ENCODE measurements around the gene IQCE. TPM values are rescaled to one million over a fixed set of nuclear protein-coding genes. Genes with fewer than 3 reads are reported as not detected.

The IQCE gene
- total RNA-seq, 1 experiment from 2014 or later: 44.8 TPM

DNA sequence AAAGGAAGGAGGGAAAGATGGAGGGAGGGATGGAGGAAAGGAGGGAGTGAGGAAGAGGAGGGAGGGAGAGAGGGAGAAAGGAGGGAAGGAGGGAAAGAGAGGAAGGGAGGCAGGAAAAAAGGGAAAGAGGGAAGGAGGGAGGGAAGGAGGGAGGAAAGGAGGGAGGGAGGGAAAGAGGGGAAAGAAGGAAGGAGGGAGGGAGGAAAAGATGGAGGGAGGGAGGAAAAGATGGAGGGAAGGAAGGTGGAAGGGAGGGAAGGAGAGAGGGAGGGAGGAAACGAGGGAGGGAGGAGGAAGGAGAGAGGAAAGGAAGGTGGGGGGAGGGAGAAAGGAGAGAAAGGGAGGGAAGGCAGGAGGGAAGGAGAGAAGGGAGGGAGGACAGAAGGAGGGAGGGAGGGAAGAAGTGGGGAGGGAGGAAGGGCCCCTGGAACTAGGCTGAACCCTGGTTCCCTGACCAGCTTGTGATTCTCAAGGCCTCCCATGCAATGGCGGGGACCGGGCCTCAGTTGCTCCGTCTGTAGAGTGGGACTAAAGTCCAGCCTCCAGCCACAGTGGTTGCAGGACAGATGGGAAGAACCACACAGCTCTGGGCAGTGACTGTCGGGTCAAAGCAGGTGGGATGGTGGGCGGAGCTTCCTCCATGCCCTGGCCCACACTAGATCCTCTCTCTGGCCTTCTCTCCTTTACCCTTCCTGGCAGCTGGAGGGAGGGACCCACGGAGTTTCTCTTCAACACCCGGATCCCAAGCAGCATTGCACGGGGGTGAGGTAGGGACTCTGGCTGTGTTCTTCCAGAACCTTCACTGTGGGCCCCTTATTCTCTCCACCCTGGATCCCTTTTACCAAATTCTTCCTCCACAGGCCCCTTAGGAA lies 68.7 kb downstream of the IQCE start:
- Histone ChIP-seq H3K27ac (ENCODE audit: low read length) (no peak overlapping the region), H3K27me3 (ENCODE audit: control insufficient read depth, insufficient read depth, low read length) (no peaks in the 10 kb centered on the region), H3K36me3 (ENCODE audit: control insufficient read depth, insufficient read depth, low read length) (no peaks in the 10 kb centered on the region; the same call in 1 of the 2 replicates), H3K4me1 (ENCODE audit: control insufficient read depth, insufficient read depth, low read length) (peaks cover 11% of the 10 kb centered on the region; the same call in 1 of the 2 replicates), H3K4me3 (ENCODE audit: low read depth in 2 of 2, low read length in 2 of 2) (no peak overlapping the region), H3K9me3 (ENCODE audit: control insufficient read depth, insufficient read depth, low read depth, low read length) (no peaks in the 10 kb centered on the region)
- DNase-seq (ENCODE audit: low read depth, low spot score): no peak
- no peak for ATAC-seq
- in situ Hi-C loops (cut with HindIII; ENCODE audit: low pct_unique_long_range_greater_than_20kb, low sequenced_read_pairs): no loop called here
- CTCF ChIA-PET: interaction anchor here (0.7 kb wide), 1 partner anchor 22 kb away, joined by 8 read pairs; no protein-coding TSS in a partner anchor
- BruUV-seq (replicated peaks): no TSS peak
- intact Hi-C loops (cut with micrococcal nuclease; ENCODE audit: unreplicated experiment): no loop called here
- POLR2A ChIA-PET: no interaction called here
- TF ChIP-seq POLR2AphosphoS5 (IDR thresholded peaks at IDR 0.05; ENCODE audit: low read depth, low read length) (no peak), TCF7L2 (IDR thresholded peaks at IDR 0.05; ENCODE audit: low read depth, low read length) (no peak), SIN3A (IDR thresholded peaks at IDR 0.05; ENCODE audit: borderline replicate concordance, insufficient read depth, low read depth, low read length) (no peak)
- TF ChIP-seq, protein P1, sequence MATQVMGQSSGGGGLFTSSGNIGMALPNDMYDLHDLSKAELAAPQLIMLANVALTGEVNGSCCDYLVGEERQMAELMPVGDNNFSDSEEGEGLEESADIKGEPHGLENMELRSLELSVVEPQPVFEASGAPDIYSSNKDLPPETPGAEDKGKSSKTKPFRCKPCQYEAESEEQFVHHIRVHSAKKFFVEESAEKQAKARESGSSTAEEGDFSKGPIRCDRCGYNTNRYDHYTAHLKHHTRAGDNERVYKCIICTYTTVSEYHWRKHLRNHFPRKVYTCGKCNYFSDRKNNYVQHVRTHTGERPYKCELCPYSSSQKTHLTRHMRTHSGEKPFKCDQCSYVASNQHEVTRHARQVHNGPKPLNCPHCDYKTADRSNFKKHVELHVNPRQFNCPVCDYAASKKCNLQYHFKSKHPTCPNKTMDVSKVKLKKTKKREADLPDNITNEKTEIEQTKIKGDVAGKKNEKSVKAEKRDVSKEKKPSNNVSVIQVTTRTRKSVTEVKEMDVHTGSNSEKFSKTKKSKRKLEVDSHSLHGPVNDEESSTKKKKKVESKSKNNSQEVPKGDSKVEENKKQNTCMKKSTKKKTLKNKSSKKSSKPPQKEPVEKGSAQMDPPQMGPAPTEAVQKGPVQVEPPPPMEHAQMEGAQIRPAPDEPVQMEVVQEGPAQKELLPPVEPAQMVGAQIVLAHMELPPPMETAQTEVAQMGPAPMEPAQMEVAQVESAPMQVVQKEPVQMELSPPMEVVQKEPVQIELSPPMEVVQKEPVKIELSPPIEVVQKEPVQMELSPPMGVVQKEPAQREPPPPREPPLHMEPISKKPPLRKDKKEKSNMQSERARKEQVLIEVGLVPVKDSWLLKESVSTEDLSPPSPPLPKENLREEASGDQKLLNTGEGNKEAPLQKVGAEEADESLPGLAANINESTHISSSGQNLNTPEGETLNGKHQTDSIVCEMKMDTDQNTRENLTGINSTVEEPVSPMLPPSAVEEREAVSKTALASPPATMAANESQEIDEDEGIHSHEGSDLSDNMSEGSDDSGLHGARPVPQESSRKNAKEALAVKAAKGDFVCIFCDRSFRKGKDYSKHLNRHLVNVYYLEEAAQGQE (IDR thresholded peaks at IDR 0.05; ENCODE audit: insufficient read depth in 1 of 2, low read depth in 2 of 2, low read length in 1 of 2): no peak
- TF ChIP-seq, protein P2, sequence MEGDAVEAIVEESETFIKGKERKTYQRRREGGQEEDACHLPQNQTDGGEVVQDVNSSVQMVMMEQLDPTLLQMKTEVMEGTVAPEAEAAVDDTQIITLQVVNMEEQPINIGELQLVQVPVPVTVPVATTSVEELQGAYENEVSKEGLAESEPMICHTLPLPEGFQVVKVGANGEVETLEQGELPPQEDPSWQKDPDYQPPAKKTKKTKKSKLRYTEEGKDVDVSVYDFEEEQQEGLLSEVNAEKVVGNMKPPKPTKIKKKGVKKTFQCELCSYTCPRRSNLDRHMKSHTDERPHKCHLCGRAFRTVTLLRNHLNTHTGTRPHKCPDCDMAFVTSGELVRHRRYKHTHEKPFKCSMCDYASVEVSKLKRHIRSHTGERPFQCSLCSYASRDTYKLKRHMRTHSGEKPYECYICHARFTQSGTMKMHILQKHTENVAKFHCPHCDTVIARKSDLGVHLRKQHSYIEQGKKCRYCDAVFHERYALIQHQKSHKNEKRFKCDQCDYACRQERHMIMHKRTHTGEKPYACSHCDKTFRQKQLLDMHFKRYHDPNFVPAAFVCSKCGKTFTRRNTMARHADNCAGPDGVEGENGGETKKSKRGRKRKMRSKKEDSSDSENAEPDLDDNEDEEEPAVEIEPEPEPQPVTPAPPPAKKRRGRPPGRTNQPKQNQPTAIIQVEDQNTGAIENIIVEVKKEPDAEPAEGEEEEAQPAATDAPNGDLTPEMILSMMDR (IDR thresholded peaks at IDR 0.05): no peak

DNA sequence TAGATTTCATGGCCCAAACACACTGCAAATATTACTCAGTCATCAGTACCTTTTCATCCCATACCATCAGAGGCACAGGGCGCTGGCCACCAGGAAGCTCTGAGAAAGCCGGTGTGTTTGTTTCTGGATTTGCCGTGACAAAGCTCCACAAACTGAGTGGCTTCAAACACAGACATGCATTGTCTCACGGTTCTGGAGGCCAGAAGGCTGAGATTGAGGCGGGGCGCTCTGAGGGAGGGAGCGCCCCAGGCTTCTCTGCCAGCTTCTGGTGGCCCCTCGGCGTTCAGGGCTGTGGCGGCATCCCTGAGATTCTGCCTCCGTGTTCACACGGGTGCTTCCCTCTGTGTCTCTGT lies 69.3 kb downstream of the IQCE start:
- CTCF ChIA-PET: no interaction called here
- Histone ChIP-seq H3K9me3 (ENCODE audit: control insufficient read depth, insufficient read depth, low read depth, low read length) (no peaks in the 10 kb centered on the region), H3K4me3 (ENCODE audit: low read depth in 2 of 2, low read length in 2 of 2) (no peak overlapping the region), H3K4me1 (ENCODE audit: control insufficient read depth, insufficient read depth, low read length) (peaks cover 7% of the 10 kb centered on the region; the same call in 1 of the 2 replicates), H3K27me3 (ENCODE audit: control insufficient read depth, insufficient read depth, low read length) (no peaks in the 10 kb centered on the region), H3K36me3 (ENCODE audit: control insufficient read depth, insufficient read depth, low read length) (no peaks in the 10 kb centered on the region; the same call in 1 of the 2 replicates), H3K27ac (ENCODE audit: low read length) (no peak overlapping the region)
- in situ Hi-C loops (cut with HindIII; ENCODE audit: low pct_unique_long_range_greater_than_20kb, low sequenced_read_pairs) (no loop called here), intact Hi-C loops (cut with micrococcal nuclease; ENCODE audit: unreplicated experiment) (no loop called here)
- TF ChIP-seq, protein P2 (IDR thresholded peaks at IDR 0.05): no peak
- TF ChIP-seq SIN3A (IDR thresholded peaks at IDR 0.05; ENCODE audit: borderline replicate concordance, insufficient read depth, low read depth, low read length) (no peak), TCF7L2 (IDR thresholded peaks at IDR 0.05; ENCODE audit: low read depth, low read length) (no peak), POLR2AphosphoS5 (IDR thresholded peaks at IDR 0.05; ENCODE audit: low read depth, low read length) (no peak)
- TF ChIP-seq, protein P1 (IDR thresholded peaks at IDR 0.05; ENCODE audit: insufficient read depth in 1 of 2, low read depth in 2 of 2, low read length in 1 of 2): no peak
- BruUV-seq (replicated peaks): no TSS peak
- DNase-seq (ENCODE audit: low read depth, low spot score) (no peak), ATAC-seq (no peak)
- POLR2A ChIA-PET: no interaction called here
